ENCODE results near the gene RSPH6A.

GRCh38 chr19:45804959-45805230, 10.2 kb downstream of the RSPH6A start:
- TF ChIP-seq EZH2phosphoT487 (IDR thresholded peaks at IDR 0.05; ENCODE audit: insufficient read depth, low read depth) = no peak
- TF ChIP-seq EZH2 (IDR thresholded peaks at IDR 0.05; ENCODE audit: insufficient read depth, poor library complexity, severe bottlenecking) = no peak

All from GM23248 (cell line).